DND-41 (cell line): ENCODE data around the gene KRTAP10-3.

Experiments used
- ATAC-seq: fragments of 200-7000 bp; cut with Tn5 transposase; 3 replicates; pipeline ENCODE4 v1.9.1; 2021; ENCODE audit warnings: low read depth; ENCODE audit not compliant: insufficient read depth
- DNase-seq: peaks from one replicate; pipeline ENCODE4 v3.0.0-alpha.2; 2020
- H2AFZ ChIP-seq: 2 replicates; pipeline ENCODE4 v1.6.0; 2012; ENCODE audit warnings: low read depth, low read length
- H3K27ac ChIP-seq: 2 replicates; pipeline ENCODE4 v1.5.1; 2012; ENCODE audit warnings: low read length, inconsistent platforms
- H3K27me3 ChIP-seq: fragments of 200-600 bp; sonication (generic); 2 replicates; pipeline ENCODE4 v1.6.0; 2012; ENCODE audit warnings: low read length, mild to moderate bottlenecking, inconsistent platforms; ENCODE audit not compliant: insufficient read depth, poor library complexity
- H3K36me3 ChIP-seq: 2 replicates; pipeline ENCODE4 v1.5.1; 2012; ENCODE audit warnings: low read length, inconsistent platforms; ENCODE audit not compliant: insufficient read depth
- H3K4me1 ChIP-seq: 2 replicates; pipeline ENCODE4 v1.5.1; 2012; ENCODE audit warnings: mild to moderate bottlenecking, low read length; ENCODE audit not compliant: insufficient read depth
- H3K4me2 ChIP-seq: 2 replicates; pipeline ENCODE4 v1.6.0; 2012; ENCODE audit warnings: mild to moderate bottlenecking, moderate library complexity, low read length, inconsistent platforms; ENCODE audit not compliant: insufficient read depth
- H3K4me3 ChIP-seq, 2 experiments: fragments of 200-600 bp in 1 of 2; shearing (Covaris generic) in 1 of 2; 2 replicates each; pipeline ENCODE4 v1.5.1; 2012 to 2016; ENCODE audit warnings: inconsistent platforms in 2 of 2, low read length in 2 of 2, mild to moderate bottlenecking in 2 of 2, low read depth in 1 of 2, moderate library complexity in 1 of 2
- H3K79me2 ChIP-seq: 2 replicates; pipeline ENCODE4 v1.6.0; 2012; ENCODE audit warnings: low read length, inconsistent platforms; ENCODE audit not compliant: insufficient read depth
- H3K9ac ChIP-seq: 2 replicates; pipeline ENCODE4 v1.6.0; 2012; ENCODE audit warnings: low read depth, mild to moderate bottlenecking, inconsistent platforms, low read length, moderate library complexity
- H3K9me3 ChIP-seq: 2 replicates; pipeline ENCODE4 v1.5.1; 2012; ENCODE audit warnings: low read length, moderate library complexity, mild to moderate bottlenecking, inconsistent platforms; ENCODE audit not compliant: insufficient read depth, severe bottlenecking
- H4K20me1 ChIP-seq: 2 replicates; pipeline ENCODE4 v1.6.0; 2012; ENCODE audit warnings: low read length; ENCODE audit not compliant: insufficient read depth
- CTCF ChIP-seq: IDR thresholded peaks from 2 replicates; pipeline ENCODE4 v1.5.1; 2012; ENCODE audit warnings: borderline replicate concordance, low read length, moderate library complexity, mild to moderate bottlenecking; ENCODE audit not compliant: poor library complexity, severe bottlenecking; ENCODE audit errors: extremely low read depth
- EZH2 ChIP-seq: IDR thresholded peaks from 3 replicates; pipeline ENCODE4 v1.6.1; 2012; ENCODE audit warnings: borderline replicate concordance, low read depth, mild to moderate bottlenecking, moderate library complexity, low read length, inconsistent platforms; ENCODE audit not compliant: severe bottlenecking

The KRTAP10-3 gene

DNA sequence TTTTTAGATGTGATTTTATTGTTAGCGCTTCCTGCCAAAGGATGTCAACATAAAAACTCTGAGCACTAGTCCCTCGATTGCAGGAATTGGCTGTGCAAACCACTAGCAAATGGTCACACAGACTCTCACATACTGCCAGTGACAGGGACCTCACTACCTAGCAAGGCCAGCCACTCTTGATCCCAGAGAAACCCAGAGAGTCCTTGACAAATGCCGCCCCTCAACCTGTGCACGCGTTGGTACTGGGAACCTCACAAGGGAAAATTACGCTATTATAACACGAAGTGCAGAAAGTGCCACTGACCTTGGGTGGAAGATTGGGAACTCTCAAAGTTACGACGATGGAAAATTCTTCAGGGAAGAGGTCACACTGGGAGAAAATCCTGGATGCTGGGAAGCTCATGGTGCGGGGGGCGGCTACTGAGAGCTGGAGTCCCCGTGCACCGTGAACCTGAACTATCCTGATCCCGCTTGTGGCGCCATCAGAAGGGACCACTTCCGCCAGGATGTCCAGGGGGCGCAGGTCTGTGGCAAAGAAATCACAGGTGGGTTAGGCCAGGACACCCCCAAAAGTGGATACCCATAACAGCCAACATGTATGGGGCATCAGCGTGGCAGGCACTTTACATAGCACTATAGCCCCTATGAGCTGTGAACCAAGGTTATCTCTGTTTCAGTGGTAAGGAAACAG, 9.0 kb upstream of the KRTAP10-3 start:
- no peak overlapping the region for H2AFZ ChIP-seq
- DNase-seq (no peak), ATAC-seq (no peak)
- H3K4me1 ChIP-seq: no peaks in the 10 kb centered on the region
- H3K9me3 ChIP-seq: no peaks in the 10 kb centered on the region
- no peak overlapping the region for H3K27ac ChIP-seq
- H3K4me2 ChIP-seq: no peak overlapping the region
- no peak overlapping the region for H3K4me3 ChIP-seq
- H3K36me3 ChIP-seq: no peaks in the 10 kb centered on the region
- no peaks in the 10 kb centered on the region for H3K79me2 ChIP-seq
- H3K27me3 ChIP-seq: no peaks in the 10 kb centered on the region
- TF ChIP-seq EZH2 (no peak), CTCF (no peak)
- H4K20me1 ChIP-seq: no peaks in the 10 kb centered on the region
- H3K9ac ChIP-seq: no peak overlapping the region

DNA sequence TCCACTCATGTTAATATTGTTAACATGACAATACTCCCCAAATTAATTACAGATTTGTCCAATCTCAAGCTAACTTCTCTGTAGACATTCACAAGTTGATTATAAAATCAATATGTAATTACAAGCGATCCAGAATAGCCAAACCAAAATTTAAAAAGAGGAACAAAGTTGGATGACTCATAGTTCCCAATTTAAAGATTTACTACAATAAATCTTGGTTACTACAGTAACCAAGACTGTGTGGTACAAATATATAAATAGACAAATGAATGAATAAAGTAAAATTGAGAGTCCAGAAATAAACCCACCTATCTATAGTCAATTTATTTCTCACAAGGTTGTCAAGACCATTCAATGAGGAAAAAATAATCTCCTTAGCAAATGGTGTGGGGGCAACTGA, 7.8 kb upstream of the KRTAP10-3 start:
- Histone ChIP-seq H3K4me2 (no peak overlapping the region), H3K9ac (no peak overlapping the region), H4K20me1 (no peaks in the 10 kb centered on the region), H3K79me2 (no peaks in the 10 kb centered on the region), H3K27me3 (no peaks in the 10 kb centered on the region), H2AFZ (no peak overlapping the region), H3K9me3 (no peaks in the 10 kb centered on the region), H3K4me3 (no peak overlapping the region), H3K36me3 (no peaks in the 10 kb centered on the region), H3K4me1 (no peaks in the 10 kb centered on the region), H3K27ac (no peak overlapping the region)
- no peak for TF ChIP-seq CTCF
- TF ChIP-seq EZH2: no peak
- ATAC-seq: no peak
- DNase-seq: no peak

DNA sequence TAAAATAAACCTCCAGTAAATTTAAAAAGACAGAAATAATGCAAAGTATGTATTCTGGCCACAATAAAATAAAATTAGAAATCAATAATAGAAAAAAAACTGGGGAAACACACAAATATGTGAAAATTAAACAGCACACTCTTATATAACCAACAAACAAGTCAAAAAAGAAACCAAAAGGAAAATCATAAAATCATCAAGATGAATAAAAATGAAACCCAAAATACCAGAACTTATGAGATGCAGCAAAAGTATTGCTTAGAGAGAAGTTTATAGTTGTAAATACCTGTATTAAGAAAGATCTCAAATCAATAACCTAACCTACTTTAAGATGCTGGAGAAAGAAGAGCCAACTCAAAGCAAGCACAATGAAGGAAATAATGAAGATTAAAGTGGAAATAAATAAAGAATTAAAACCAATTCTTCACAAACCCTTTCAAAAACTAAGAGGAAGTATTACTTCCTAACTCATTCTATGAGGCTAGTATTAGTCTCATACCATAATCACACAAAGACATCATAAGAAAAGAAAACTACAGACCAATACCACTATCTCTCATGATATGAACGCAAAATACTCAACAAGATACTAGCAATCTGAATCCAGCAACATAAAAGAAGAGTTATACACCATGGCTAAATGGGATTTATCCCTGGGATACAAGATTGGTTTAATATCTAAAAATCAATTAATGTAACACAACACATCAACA, 6.4 kb upstream of the KRTAP10-3 start:
- Histone ChIP-seq H4K20me1 (no peaks in the 10 kb centered on the region), H3K4me3 (no peak overlapping the region), H3K79me2 (no peaks in the 10 kb centered on the region), H2AFZ (no peak overlapping the region), H3K27ac (no peak overlapping the region), H3K4me2 (no peak overlapping the region), H3K9me3 (no peaks in the 10 kb centered on the region), H3K9ac (no peak overlapping the region), H3K4me1 (no peaks in the 10 kb centered on the region), H3K27me3 (no peaks in the 10 kb centered on the region), H3K36me3 (no peaks in the 10 kb centered on the region)
- no peak for DNase-seq
- no peak for TF ChIP-seq CTCF
- no peak for TF ChIP-seq EZH2
- no peak for ATAC-seq
